ENCODE results near the gene RAB17.

RAB17 gene

GRCh38 chr2:237623428-237624403 is 33.2 kb upstream of the RAB17 start:
- DNase-seq (ENCODE audit: insufficient read length, low spot score): no peak
- no peak for FAIRE-seq

DNA sequence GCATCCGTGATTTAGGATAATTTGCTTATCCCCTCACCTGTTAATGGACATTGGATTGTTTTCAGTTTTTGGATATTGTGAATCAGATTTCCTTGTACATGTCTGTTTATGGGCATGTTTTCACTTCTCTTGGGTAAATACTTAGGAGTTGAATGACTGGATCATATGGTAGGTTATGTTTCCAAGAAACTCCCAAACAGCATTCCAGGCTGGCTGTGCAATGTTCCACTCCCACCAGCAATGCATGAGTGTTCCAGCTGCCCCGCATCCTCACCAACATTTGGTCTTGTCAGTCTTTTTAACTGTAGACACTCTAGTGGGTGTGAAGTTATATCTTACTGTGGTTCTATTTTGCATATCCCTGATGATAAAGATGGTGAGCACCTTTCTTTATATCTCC is 27.9 kb upstream of the RAB17 start:
- TF ChIP-seq CTCF (IDR thresholded peaks at IDR 0.05; ENCODE audit: insufficient read depth, missing control alignments): no peak
- DNase-seq (ENCODE audit: insufficient read length, low spot score): no peak
- FAIRE-seq: no peak

More at GRCh38 chr2:237623428-237624403, 33.2 kb upstream of the RAB17 start:
- no peak for TF ChIP-seq CTCF (IDR thresholded peaks at IDR 0.05; ENCODE audit: insufficient read depth, missing control alignments)

GRCh38 chr2:237617587-237617982 is 27.1 kb upstream of the RAB17 start:
- no peak for FAIRE-seq
- no peak for DNase-seq (ENCODE audit: insufficient read length, low spot score)

DNA sequence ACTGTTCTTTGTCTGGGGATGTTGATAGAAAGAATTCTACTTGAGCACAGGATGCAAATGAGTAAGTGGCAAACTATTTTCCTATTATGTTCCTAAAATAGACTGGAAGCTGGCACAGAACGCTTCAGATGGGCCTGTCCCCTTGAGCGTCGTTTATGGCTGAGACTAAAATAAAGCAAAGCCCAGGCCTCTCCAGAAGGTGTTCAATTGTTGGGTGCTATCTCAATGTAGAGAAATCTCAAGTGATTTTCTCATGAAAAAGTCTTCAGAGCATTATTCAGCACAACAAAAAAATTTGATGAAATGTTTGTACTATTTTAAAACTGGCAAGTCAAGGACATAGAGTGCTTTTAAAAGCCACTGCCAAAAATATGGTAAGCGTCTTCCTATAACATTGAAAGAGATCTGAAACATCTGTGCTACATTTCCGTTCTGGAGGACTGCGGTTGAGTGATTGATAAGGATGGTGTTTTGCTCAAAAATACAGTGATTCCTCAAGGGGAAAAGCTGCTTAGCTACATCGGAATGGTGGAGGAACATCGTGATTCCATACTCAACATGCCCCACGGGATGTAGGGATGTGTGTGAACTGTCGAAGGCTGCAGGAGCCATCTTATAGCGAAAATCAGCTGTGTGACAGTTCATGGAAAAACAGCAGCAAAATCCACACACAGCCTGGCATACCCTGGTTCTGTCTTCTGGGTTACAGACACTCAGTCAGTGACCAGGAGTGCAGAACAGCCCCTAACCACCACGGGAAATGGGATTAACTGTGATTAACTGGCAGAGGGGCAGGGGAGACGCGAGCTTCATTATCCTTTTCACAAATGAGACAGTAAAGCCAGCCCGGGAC is 26.4 kb upstream of the RAB17 start:
- FAIRE-seq (peak; percentile 48), DNase-seq (ENCODE audit: insufficient read length, low spot score) (no peak)
- TF ChIP-seq CTCF (IDR thresholded peaks at IDR 0.05; ENCODE audit: insufficient read depth, missing control alignments): no peak

More at GRCh38 chr2:237617587-237617982, 27.1 kb upstream of the RAB17 start:
- no peak for TF ChIP-seq CTCF (IDR thresholded peaks at IDR 0.05; ENCODE audit: insufficient read depth, missing control alignments)

DNA sequence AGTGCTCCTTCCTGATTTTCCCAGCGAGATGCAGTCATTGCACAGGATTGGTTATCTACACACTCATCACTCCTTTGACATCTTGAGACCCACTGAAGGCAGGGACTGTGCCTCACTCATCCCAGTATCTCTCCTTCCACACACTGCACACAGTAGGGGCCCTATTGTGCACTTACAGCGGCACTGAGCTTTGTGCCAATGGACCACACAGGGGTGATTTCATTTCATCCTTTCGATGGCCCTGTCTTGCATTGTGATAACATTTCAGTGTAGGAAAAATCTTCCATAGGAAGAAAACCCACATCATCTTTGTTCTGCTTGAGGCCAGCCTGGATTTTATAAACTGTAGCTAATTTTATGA is 25.8 kb upstream of the RAB17 start:
- DNase-seq (ENCODE audit: insufficient read length, low spot score): no peak
- no peak for TF ChIP-seq CTCF (IDR thresholded peaks at IDR 0.05; ENCODE audit: insufficient read depth, missing control alignments)
- no peak for FAIRE-seq

DNA sequence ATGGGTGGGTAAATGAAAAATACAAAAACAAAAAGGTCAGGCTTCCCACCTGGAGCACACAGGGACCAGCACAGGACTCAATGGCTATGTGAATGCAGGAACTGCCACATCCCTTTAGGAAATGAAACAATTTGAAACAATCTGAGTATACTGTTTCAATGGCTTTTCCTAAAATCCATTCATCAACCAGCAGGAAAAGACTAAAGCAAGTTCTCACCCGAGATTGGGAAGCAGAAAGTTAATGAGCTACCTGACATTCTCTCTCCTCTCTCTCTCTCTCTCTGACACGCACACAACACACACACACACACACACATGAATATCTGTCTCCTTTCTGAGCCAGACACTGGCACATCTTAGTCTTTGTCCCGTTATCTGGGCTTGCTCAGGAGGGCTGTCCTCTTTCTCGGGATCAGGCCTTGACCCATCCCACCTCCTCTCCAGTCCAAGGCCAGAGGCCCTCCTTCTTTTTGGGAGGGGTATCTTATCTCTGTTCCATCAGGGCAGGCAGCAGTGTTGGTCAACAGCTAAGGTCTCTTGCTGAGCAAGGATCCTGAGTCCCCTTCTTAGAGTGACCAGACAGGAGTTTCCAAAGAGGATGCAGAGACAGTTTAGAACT is 25.2 kb upstream of the RAB17 start:
- FAIRE-seq: no peak
- no peak for DNase-seq (ENCODE audit: insufficient read length, low spot score)
- no peak for TF ChIP-seq CTCF (IDR thresholded peaks at IDR 0.05; ENCODE audit: insufficient read depth, missing control alignments)

Measured in D721Med (cell line).